GM12865 (cell line): ENCODE data around the gene FBXO36.
"Not testable (repeated sequence)": the region's sequence is repeated elsewhere in the genome, so short reads cannot be mapped to it uniquely, and the experiment has no call there.

Experiments
- DNase-seq: peaks from one replicate; pipeline ENCODE4 v3.0.0; 2010; ENCODE audit warnings: low read depth
- H3K4me3 ChIP-seq: 2 replicates; pipeline ENCODE4 v1.5.1; 2011; ENCODE audit warnings: mild to moderate bottlenecking, low read depth, low read length, control low read depth
- CTCF ChIP-seq: IDR thresholded peaks from 2 replicates; pipeline ENCODE4 v1.5.1; 2011; ENCODE audit warnings: low read length, control low read depth, low read depth, inconsistent platforms; ENCODE audit not compliant: insufficient read depth; ENCODE audit errors: missing control alignments

FBXO36 gene

GRCh38 chr2:229943770-229944449 is 21.6 kb downstream of the FBXO36 start:
- no peak overlapping the region for H3K4me3 ChIP-seq
- no peak for DNase-seq
- no peak for TF ChIP-seq CTCF

DNA sequence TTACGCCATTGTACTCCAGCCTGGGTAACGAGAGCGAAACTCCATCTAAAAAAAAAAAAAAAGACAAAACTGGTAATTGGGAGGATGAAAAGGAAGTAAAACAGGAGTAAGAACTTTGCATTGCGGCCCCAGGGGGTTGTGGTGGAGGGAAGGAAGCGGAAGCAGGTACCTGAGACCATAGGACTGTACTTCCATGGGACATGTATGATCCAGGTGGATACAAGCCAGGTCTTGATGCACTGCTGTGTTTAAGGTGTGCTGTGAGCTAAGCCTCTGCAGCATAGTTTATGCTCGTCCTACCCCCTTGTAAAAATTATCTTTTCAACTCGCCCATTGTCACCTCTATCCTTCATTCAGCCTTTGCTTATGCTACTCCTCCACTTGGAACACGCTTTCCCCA is 23.7 kb downstream of the FBXO36 start:
- no peak overlapping the region for H3K4me3 ChIP-seq
- DNase-seq: no peak
- TF ChIP-seq CTCF: no peak

- DNase-seq: peak; percentile 28
- TF ChIP-seq CTCF: no peak
Observed at GRCh38 chr2:229947544-229947943, 25.2 kb downstream of the FBXO36 start.

DNA sequence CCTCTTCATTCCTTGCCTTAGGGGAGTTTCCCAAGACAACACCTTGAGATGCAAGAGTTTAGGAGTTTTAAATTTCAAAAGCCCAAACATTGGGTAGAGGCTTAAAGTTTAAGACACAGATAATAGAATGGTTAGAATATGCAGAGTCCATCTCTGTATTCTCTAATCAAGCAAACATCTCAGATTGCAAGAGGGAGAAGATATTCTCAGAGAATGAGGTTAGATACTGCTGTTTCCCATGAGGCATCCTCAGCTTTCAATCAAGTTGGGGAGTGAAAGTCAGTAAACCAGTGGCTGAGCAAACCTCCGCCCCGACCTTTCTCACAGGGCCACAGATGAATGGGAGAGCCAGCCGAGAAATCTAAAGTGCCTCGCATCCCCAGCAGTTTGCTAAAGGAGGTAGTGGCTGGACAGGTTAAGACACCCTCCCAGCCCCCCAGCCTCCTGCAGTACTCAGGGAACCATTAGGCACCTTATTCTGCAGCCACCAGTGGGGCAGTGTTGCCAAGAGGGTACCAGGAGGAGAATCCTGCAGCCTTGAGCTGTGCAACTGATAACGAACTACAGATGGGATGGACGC is 30.0 kb downstream of the FBXO36 start:
- H3K4me3 ChIP-seq: no peak overlapping the region
- no peak for TF ChIP-seq CTCF
- DNase-seq: no peak

More at GRCh38 chr2:229947544-229947943, 25.2 kb downstream of the FBXO36 start:
- H3K4me3 ChIP-seq: no peak overlapping the region

DNA sequence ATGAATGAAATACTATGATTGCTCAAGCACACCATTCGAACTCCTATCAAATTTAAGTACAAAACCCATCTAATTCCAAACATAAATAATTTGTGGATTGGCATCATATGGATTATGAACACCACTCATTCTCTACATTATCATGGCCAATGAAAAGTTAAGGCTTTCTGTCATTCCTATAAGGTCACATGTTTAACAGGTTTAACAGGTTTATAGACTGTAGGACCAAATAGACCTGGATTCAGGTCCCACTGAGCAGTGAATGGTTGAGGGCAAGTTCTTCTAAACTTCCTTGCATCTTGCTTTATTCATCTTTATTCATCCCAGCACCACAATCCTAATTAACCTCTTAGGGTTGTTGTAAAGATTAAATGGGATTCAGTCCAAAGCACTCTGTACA is 33.4 kb downstream of the FBXO36 start:
- no peak for TF ChIP-seq CTCF
- H3K4me3 ChIP-seq: no peak overlapping the region
- DNase-seq: no peak

GRCh38 chr2:229956491-229956890 is 34.2 kb downstream of the FBXO36 start:
- no peak overlapping the region for H3K4me3 ChIP-seq
- no peak for TF ChIP-seq CTCF
- DNase-seq: no peak

DNA sequence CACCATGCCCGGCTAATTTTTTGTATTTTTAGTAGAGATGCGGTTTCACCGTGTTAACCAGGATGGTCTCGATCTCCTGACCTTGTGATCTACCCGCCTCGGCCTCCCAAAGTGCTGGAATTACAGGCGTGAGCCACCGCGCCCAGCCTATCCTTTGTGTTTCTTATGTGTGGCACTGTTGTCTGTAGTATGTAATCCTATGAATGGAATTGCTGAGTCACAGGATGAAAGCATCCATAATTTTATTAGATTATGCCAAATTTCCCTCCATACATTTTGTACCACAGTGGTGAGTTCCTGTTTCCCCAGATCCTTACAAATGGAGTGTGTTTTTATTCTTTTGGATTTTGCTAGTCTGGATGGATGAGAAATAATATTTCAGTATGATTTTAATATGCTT is 41.3 kb downstream of the FBXO36 start:
- not testable (repeated sequence) for DNase-seq, H3K4me3 ChIP-seq
